Transverse colon (tissue), 4 donors: Measurements from ENCODE around the gene RSRC2.

ENCODE experiments used
- EP300 ChIP-seq: sonication (generic); formaldehyde crosslinking; IDR thresholded peaks from one replicate; pipeline ENCODE4 v1.6.1; 2017; ENCODE audit warnings: antibody characterized with exemption, low read depth
- POLR2AphosphoS5 ChIP-seq, 3 donors: sonication (generic); formaldehyde crosslinking; IDR thresholded peaks; one replicate each; pipeline ENCODE4 v1.6.1; 2016; ENCODE audit warnings: antibody characterized with exemption in 3 of 3
- TF ChIP-seq, protein P1 (sequence below), 5 experiments: fragments of 200-600 bp in 3 of 5; fragments of 450-650 bp in 2 of 5; sonication (generic) in 3 of 5; IDR thresholded peaks; 1 replicate in 2 of 5; 2 replicates in 3 of 5; pipeline ENCODE4 v1.5.1; 2016 to 2017; ENCODE audit warnings: antibody characterized with exemption in 5 of 5, inconsistent platforms in 3 of 5, mild to moderate bottlenecking in 2 of 5, moderate library complexity in 1 of 5

- TF ChIP-seq POLR2AphosphoS5 (IDR thresholded peaks at IDR 0.05) (no peak), EP300 (no peak)
- TF ChIP-seq, protein P1, sequence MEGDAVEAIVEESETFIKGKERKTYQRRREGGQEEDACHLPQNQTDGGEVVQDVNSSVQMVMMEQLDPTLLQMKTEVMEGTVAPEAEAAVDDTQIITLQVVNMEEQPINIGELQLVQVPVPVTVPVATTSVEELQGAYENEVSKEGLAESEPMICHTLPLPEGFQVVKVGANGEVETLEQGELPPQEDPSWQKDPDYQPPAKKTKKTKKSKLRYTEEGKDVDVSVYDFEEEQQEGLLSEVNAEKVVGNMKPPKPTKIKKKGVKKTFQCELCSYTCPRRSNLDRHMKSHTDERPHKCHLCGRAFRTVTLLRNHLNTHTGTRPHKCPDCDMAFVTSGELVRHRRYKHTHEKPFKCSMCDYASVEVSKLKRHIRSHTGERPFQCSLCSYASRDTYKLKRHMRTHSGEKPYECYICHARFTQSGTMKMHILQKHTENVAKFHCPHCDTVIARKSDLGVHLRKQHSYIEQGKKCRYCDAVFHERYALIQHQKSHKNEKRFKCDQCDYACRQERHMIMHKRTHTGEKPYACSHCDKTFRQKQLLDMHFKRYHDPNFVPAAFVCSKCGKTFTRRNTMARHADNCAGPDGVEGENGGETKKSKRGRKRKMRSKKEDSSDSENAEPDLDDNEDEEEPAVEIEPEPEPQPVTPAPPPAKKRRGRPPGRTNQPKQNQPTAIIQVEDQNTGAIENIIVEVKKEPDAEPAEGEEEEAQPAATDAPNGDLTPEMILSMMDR (IDR thresholded peaks at IDR 0.05): no peak
Observed at GRCh38 chr12:122506393-122506938, 20.3 kb downstream of the RSRC2 start.
